Right atrium auricular region (tissue), 2 donors: ENCODE results near the gene GNAI2. TPM values are rescaled to one million over a fixed set of nuclear protein-coding genes. Genes with fewer than 3 reads are reported as not detected.

Experiments
- DNase-seq: peaks from one replicate; pipeline ENCODE4 v3.0.0-alpha.2; 2019; ENCODE audit warnings: low spot score
- H3K27ac ChIP-seq, 2 donors: fragments of 200-600 bp; sonication (generic); 1 replicate in 1 of 2; 2 replicates in 1 of 2; pipeline ENCODE4 v1.5.1; 2016 to 2019
- H3K27me3 ChIP-seq, 2 donors: fragments of 200-600 bp; sonication (generic); one replicate each; pipeline versions ENCODE4 v1.5.1 to v1.6.0; 2017 to 2019
- H3K36me3 ChIP-seq: fragments of 200-600 bp; sonication (generic); one replicate; pipeline ENCODE4 v1.5.1; 2016
- H3K4me1 ChIP-seq, 2 donors: fragments of 200-600 bp; sonication (generic); one replicate each; pipeline versions ENCODE4 v1.5.1 to v1.6.0; 2017 to 2019
- H3K4me3 ChIP-seq, 2 donors: fragments of 200-600 bp; sonication (generic); 1 replicate in 1 of 2; 2 replicates in 1 of 2; pipeline ENCODE4 v1.5.1; 2017 to 2019; ENCODE audit warnings: mild to moderate bottlenecking in 1 of 2, moderate library complexity in 1 of 2
- H3K9me3 ChIP-seq, 2 donors: fragments of 200-600 bp; sonication (generic); one replicate each; pipeline ENCODE4 v1.5.1; 2019
- total RNA-seq, 2 donors: library from RNA; depleted of rRNA; stranded (reverse); fragments of >200 nt; gene quantifications; one replicate each; pipeline ENCODE4 v1.1.0, GENCODE V29; 2016
- TF ChIP-seq, protein P1 (sequence below), 2 donors: fragments of 200-600 bp; sonication (generic); IDR thresholded peaks; one replicate each; pipeline ENCODE4 v1.5.1; 2019; ENCODE audit warnings: antibody characterized with exemption in 2 of 2

The GNAI2 gene
- total RNA-seq, 2 donors from 2014 or later, result 72.1 to 127 TPM

DNA sequence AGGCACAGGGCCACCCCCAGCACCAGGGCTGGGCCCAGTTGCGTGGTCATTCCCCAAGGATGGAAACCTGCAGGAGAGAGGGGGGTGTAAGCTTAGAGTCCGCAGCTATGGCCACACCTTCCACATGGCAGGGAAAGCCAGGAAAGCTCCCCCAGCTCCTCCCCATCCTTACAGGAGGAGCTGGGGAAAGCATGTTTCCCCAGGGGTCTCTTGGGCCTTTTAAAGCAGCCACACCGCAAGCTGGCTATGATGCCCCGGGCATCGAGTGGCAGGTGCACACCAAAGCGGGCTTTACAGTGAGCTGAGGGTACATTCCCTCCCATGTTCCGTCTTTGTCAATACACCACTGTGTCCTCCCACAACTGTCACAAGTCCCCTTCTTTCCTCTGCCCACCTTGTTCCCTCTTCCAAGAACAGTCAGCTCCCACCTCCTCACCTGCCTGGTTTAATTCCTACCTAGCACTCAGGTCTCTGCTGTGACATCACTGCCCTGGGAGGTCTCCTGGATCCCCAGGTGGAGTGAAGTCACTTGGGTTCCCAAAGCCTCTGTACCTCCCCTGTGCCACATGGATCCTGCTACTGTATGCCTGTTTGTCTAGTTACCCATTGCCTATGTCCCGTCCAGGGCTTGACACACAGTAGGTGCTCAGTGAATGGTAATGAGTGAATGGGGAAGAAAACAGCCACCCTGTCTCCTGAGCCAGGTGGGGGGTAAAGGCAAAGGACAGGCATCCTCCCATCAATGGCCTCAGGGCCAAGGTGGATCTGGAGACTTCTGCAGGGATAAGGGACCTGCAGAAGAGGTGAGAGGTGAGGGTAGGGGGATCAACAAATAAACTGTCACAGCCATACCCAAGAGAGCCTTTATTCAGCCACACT is 59.8 kb downstream of the GNAI2 start:
- no peak overlapping the region for H3K4me3 ChIP-seq
- H3K36me3 ChIP-seq, result no peaks in the 10 kb centered on the region
- no peak for DNase-seq
- no peaks in the 10 kb centered on the region for H3K27me3 ChIP-seq
- H3K4me1 ChIP-seq, result peaks cover 0 to 49% of the 10 kb centered on the region in 2 donors
- H3K9me3 ChIP-seq, result no peaks in the 10 kb centered on the region
- TF ChIP-seq, protein P1, sequence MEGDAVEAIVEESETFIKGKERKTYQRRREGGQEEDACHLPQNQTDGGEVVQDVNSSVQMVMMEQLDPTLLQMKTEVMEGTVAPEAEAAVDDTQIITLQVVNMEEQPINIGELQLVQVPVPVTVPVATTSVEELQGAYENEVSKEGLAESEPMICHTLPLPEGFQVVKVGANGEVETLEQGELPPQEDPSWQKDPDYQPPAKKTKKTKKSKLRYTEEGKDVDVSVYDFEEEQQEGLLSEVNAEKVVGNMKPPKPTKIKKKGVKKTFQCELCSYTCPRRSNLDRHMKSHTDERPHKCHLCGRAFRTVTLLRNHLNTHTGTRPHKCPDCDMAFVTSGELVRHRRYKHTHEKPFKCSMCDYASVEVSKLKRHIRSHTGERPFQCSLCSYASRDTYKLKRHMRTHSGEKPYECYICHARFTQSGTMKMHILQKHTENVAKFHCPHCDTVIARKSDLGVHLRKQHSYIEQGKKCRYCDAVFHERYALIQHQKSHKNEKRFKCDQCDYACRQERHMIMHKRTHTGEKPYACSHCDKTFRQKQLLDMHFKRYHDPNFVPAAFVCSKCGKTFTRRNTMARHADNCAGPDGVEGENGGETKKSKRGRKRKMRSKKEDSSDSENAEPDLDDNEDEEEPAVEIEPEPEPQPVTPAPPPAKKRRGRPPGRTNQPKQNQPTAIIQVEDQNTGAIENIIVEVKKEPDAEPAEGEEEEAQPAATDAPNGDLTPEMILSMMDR (IDR thresholded peaks at IDR 0.05), result no peak
- H3K27ac ChIP-seq, result no peak overlapping the region

DNA sequence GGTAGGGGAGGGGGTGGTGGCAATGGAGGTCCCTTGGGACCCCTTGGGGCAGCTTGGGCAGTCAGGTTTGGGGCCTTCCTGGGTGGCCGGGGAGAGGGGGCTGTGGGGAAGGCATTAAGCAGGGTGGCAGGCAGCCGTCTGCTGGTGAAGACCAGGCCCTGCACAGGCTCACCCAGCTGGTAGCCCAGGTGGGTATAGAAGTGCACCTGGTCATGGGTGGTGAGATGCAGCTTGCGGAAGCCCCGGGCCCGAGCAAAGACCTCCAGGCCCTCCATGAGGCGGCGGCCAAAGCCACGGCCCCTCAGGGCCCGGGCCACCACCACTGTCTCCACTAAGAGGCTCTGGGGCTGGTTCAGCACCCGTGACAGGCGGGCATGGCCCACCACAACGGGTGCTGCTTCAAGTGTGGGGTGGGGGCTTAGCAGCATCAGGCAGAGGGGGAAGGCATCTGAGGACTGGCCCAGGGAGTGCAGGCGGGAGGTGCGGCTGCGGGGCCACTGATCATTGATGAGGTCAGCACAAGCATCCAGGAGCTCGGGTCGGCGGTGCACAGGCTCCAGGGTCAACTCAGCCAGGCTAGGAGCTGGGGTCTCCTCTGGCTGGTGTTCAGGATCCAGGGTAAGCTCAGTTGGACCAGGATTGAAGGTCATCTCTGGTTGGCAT is 60.8 kb downstream of the GNAI2 start:
- H3K27ac ChIP-seq, result no peak overlapping the region
- H3K27me3 ChIP-seq, result no peaks in the 10 kb centered on the region
- TF ChIP-seq, protein P1 (IDR thresholded peaks at IDR 0.05), result no peak
- H3K4me3 ChIP-seq, result no peak overlapping the region
- no peaks in the 10 kb centered on the region for H3K36me3 ChIP-seq
- no peak for DNase-seq
- H3K9me3 ChIP-seq, result no peaks in the 10 kb centered on the region
- H3K4me1 ChIP-seq, result peaks cover 0 to 44% of the 10 kb centered on the region in 2 donors

DNA sequence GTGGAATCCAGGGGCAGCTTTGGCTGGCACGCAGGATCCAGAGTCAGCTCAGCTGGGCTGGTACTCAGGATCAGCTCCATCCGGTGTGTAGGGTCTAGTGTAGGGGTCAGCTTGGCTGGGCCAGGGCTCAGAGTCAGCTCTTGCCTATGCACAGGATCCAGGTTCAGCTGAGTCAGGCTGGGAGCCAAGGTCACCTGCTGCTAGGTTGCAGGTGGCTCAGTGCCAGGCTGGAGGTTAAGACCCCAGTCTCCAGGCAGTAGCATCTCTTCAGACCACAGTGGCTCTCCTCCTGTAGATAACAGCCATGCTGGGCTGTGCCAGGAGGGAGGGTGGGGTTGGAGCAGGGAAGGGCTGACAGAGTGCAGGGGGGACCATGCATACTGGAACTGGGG is 61.4 kb downstream of the GNAI2 start:
- Histone ChIP-seq H3K27ac (no peak overlapping the region), H3K4me1 (peaks cover 0 to 46% of the 10 kb centered on the region in 2 donors), H3K27me3 (no peaks in the 10 kb centered on the region), H3K9me3 (no peaks in the 10 kb centered on the region), H3K4me3 (no peak overlapping the region), H3K36me3 (no peaks in the 10 kb centered on the region)
- TF ChIP-seq, protein P1 (IDR thresholded peaks at IDR 0.05), result no peak
- DNase-seq, result no peak

DNA sequence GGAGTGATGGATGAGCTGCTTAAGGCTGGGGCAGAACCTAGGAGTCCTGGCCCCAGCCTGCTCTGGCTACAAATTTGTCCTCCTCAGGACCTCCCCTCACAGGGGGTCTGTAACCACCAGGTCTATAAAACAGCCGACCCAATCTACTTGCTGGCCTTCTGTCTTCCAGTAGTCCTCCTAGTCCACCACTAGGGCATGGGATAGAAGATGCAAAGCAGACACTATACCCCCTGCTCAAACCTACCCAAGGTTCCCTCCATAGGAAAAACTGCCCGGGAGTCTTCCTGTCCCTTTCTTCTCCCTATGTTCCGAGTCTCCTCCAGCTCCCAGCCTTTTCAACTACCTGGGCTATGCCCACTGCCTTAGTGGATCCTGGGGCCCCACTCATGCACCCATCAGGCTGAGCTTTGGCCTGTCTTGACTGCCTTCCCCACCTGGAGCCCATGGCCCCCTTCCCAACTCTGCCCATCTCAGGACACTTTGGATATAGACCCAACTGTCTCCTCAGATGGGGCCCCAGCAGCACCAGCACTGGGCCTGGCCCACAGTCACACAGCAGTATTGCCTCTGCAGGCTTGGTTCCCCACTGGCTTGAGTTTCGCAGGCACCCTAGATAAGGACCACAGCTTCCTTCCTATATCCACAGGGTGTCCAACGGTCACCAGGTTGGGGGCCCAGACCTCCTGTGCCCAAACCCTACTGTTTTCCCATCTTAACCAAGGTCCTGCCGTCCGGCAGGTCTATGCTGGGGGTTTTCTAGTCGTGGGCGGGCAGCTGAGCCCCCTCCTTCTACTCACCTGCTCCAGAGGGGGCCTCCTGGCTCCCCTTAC is 62.1 kb downstream of the GNAI2 start:
- no peaks in the 10 kb centered on the region for H3K9me3 ChIP-seq
- TF ChIP-seq, protein P1 (IDR thresholded peaks at IDR 0.05), result no peak
- no peak for DNase-seq
- no peaks in the 10 kb centered on the region for H3K27me3 ChIP-seq
- H3K4me1 ChIP-seq, result peaks cover 0 to 46% of the 10 kb centered on the region in 2 donors
- peak overlapping the region; percentile 86 to 89 for H3K27ac ChIP-seq
- H3K36me3 ChIP-seq, result no peaks in the 10 kb centered on the region
- H3K4me3 ChIP-seq, result peak overlapping the region; percentile 39 to 65

DNA sequence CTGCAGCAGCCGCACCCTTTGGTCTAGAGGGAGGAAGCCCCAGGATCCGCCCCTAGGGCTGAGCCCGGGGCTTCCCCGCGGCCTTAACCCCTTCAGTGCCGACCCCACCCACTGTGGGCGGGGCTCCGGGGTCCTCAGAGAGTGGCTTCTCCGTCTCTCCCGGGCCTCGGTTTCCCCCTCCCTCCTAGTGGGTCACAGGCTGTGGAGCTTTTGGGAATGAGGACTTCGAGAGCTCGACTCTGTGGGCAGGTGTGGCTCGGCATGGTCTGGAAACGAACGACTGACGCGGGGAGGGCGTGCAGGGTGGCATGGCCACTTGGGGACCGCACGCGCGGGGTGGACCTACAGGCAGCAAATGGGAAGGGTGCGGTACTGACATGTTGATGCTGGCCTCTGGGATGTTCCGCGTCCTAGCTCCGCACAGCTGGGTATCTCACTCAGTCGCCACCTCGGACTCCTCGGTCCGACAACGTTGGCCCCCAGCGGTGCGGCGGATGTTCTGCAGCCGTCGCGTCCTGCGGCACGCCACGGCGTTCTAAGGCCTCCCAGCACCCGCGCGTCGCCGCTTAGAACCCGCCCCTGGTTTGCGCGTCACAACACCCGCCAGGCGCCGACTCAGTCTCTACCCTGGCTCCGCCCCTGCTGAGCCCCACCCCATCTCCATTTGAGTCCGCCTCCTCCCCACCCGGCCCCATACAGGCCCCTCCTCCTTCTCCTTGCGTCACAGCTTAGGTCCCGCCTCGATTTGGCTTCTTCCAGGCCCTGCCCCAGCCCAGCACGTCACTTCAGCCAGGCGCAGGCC is 63.0 kb downstream of the GNAI2 start, which contains the start of the genes HYAL3 and NAA80:
Gene HYAL3, minus strand, starts transcription at position 570 of the 802 bp plus-strand sequence. CDS start 3,803 bp downstream, outside the sequence.
Gene NAA80, minus strand, starts transcription at position 570 of the 802 bp plus-strand sequence. CDS start 1,942 bp downstream, outside the sequence.
- peaks cover 0 to 50% of the 10 kb centered on the region in 2 donors for H3K4me1 ChIP-seq
- H3K27me3 ChIP-seq, result no peaks in the 10 kb centered on the region
- TF ChIP-seq, protein P1 (IDR thresholded peaks at IDR 0.05), result peak in 1 of 2 donors; percentile 41
- H3K36me3 ChIP-seq, result no peaks in the 10 kb centered on the region
- H3K27ac ChIP-seq, result peak within 1 kb of the TSS; percentile 89 to 90
- peak within 1 kb of the TSS; percentile 39 to 65 for H3K4me3 ChIP-seq
- H3K9me3 ChIP-seq, result no peaks in the 10 kb centered on the region
- DNase-seq, result peak; percentile 100
